GM23338 (cell line): ENCODE data around the gene SEPTIN11. TPM values are rescaled to one million over a fixed set of nuclear protein-coding genes. Genes with fewer than 3 reads are reported as not detected.

Source experiments
- ATAC-seq: fragments of 200-7000 bp; cut with Tn5 transposase; 3 replicates; pipeline ENCODE4 v1.9.1; 2020
- DNase-seq: peaks from one replicate; pipeline ENCODE4 v3.0.0-alpha.2; 2015; ENCODE audit warnings: low spot score
- H2AFZ ChIP-seq: fragments of 200-600 bp; sonication (generic); 2 replicates; pipeline ENCODE4 v1.8.0; 2016; ENCODE audit warnings: antibody characterized with exemption, mild to moderate bottlenecking, moderate library complexity
- H3F3A ChIP-seq: fragments of 200-600 bp; sonication (generic); replicated peaks from 2 replicates; pipeline ENCODE4 v1.8.0; 2017; ENCODE audit warnings: antibody characterized with exemption, mixed run types, low read depth
- H3K27ac ChIP-seq: fragments of 200-600 bp; sonication (generic); 2 replicates; pipeline ENCODE4 v1.6.1; 2016; ENCODE audit warnings: low read depth
- H3K27me3 ChIP-seq: fragments of 200-600 bp; sonication (generic); 2 replicates; pipeline ENCODE4 v1.8.0; 2016; ENCODE audit warnings: mild to moderate bottlenecking, mixed run types, moderate library complexity; ENCODE audit not compliant: insufficient read depth
- H3K36me3 ChIP-seq: fragments of 200-600 bp; sonication (generic); 2 replicates; pipeline ENCODE4 v1.8.0; 2016; ENCODE audit warnings: mild to moderate bottlenecking; ENCODE audit not compliant: insufficient read depth
- H3K4me1 ChIP-seq: fragments of 200-600 bp; sonication (generic); 2 replicates; pipeline ENCODE4 v1.8.0; 2016; ENCODE audit warnings: mild to moderate bottlenecking, moderate library complexity; ENCODE audit not compliant: insufficient read depth
- H3K4me2 ChIP-seq: fragments of 200-600 bp; sonication (generic); 2 replicates; pipeline ENCODE4 v1.7.1; 2017; ENCODE audit warnings: mixed run types
- H3K4me3 ChIP-seq: fragments of 200-600 bp; sonication (generic); 2 replicates; pipeline ENCODE4 v1.6.1; 2016; ENCODE audit warnings: mixed run types
- H3K79me2 ChIP-seq: fragments of 200-600 bp; sonication (generic); replicated peaks from 2 replicates; pipeline ENCODE4 v1.8.0; 2017; ENCODE audit warnings: mild to moderate bottlenecking; ENCODE audit not compliant: insufficient read depth
- H3K9me2 ChIP-seq: fragments of 200-600 bp; sonication (generic); 2 replicates; pipeline ENCODE4 v1.8.0; 2017; ENCODE audit not compliant: insufficient read depth
- H4K20me1 ChIP-seq: fragments of 200-600 bp; sonication (generic); replicated peaks from 2 replicates; pipeline ENCODE4 v1.8.0; 2017; ENCODE audit warnings: mild to moderate bottlenecking; ENCODE audit not compliant: insufficient read depth
- H3K27ac Mint-ChIP-seq: 2 replicates; pipeline ENCODE4 v1.8.0; 2020; ENCODE audit warnings: inconsistent platforms, mild to moderate bottlenecking, moderate library complexity, mixed read lengths
- H3K27me3 Mint-ChIP-seq: 3 replicates; pipeline ENCODE4 v1.8.0; 2022; ENCODE audit warnings: low read depth, mild to moderate bottlenecking, moderate library complexity, mixed read lengths, inconsistent platforms; ENCODE audit not compliant: insufficient read depth, poor library complexity
- H3K36me3 Mint-ChIP-seq: 3 replicates; pipeline ENCODE4 v1.8.0; 2021; ENCODE audit warnings: low read depth, mild to moderate bottlenecking, inconsistent platforms, moderate library complexity, mixed read lengths
- H3K4me1 Mint-ChIP-seq: 3 replicates; pipeline ENCODE4 v1.8.0; 2020; ENCODE audit warnings: mild to moderate bottlenecking, inconsistent platforms, mixed read lengths
- H3K4me3 Mint-ChIP-seq: 3 replicates; pipeline ENCODE4 v1.8.0; 2021; ENCODE audit warnings: moderate library complexity, mild to moderate bottlenecking, inconsistent platforms, mixed read lengths
- H3K9me3 Mint-ChIP-seq: 3 replicates; pipeline ENCODE4 v1.8.0; 2020; ENCODE audit warnings: moderate library complexity, mild to moderate bottlenecking, inconsistent platforms, mixed read lengths
- CREB1 ChIP-seq: fragments of 250-450 bp; sonication (Bioruptor Pico); IDR thresholded peaks from 2 replicates; pipeline ENCODE4 v1.5.0; 2020; ENCODE audit warnings: low read depth, mild to moderate bottlenecking, moderate library complexity
- EZH2 ChIP-seq: fragments of 200-600 bp; sonication (generic); IDR thresholded peaks from one replicate; pipeline ENCODE4 v1.8.0; 2017; ENCODE audit warnings: antibody characterized with exemption, mild to moderate bottlenecking, low read depth; ENCODE audit not compliant: unreplicated experiment
- EZH2phosphoT487 ChIP-seq: fragments of 200-600 bp; sonication (generic); IDR thresholded peaks from one replicate; pipeline ENCODE4 v1.8.1; 2018; ENCODE audit warnings: antibody characterized with exemption; ENCODE audit not compliant: unreplicated experiment
- JUNB ChIP-seq: IDR thresholded peaks from one replicate; pipeline ENCODE4 v1.6.1; 2016; ENCODE audit warnings: antibody characterized with exemption; ENCODE audit not compliant: unreplicated experiment
- NANOG ChIP-seq: IDR thresholded peaks from 2 replicates; pipeline ENCODE4 v1.6.1; 2016; ENCODE audit warnings: antibody characterized with exemption, borderline replicate concordance
- POLR2AphosphoS5 ChIP-seq: IDR thresholded peaks from 2 replicates; pipeline ENCODE4 v1.6.1; 2016; ENCODE audit warnings: antibody characterized with exemption, low read depth
- STAT1 ChIP-seq: IDR thresholded peaks from one replicate; pipeline ENCODE4 v1.6.1; 2016; ENCODE audit warnings: antibody characterized with exemption; ENCODE audit not compliant: unreplicated experiment
- ZNF114 ChIP-seq: fragments of 250-450 bp; sonication (Bioruptor Pico); IDR thresholded peaks from 2 replicates; pipeline ENCODE4 v1.5.0; 2020; ENCODE audit warnings: mild to moderate bottlenecking, moderate library complexity
- ZNF331 ChIP-seq: fragments of 250-450 bp; sonication (Bioruptor Pico); IDR thresholded peaks from 2 replicates; pipeline ENCODE4 v1.5.0; 2020; ENCODE audit warnings: low read depth, mild to moderate bottlenecking, moderate library complexity
- polyA plus RNA-seq: library from polyadenylated mRNA; unstranded; fragments of >200 nt; fragmentation: Nextera tagmentation; extraction: Ambion mirVana; gene quantifications from 2 replicates; pipeline ENCODE4 v1.2.1, GENCODE V29; 2016
- total RNA-seq: library from RNA; depleted of rRNA; stranded (reverse); fragments of >200 nt; shearing (Covaris generic); gene quantifications from 2 replicates; pipeline ENCODE4 v1.2.3, GENCODE V29; 2014
- TF ChIP-seq, protein P1 (sequence below), 2 experiments: fragments of 200-600 bp in 1 of 2; sonication (generic) in 1 of 2; conservative IDR thresholded peaks; 2 replicates each; pipeline versions ENCODE4 v1.5.1 to v1.6.1; 2016 to 2017; ENCODE audit warnings: antibody characterized with exemption in 2 of 2, low read depth in 2 of 2, mild to moderate bottlenecking in 2 of 2, moderate library complexity in 1 of 2
- TF ChIP-seq, protein P2 (sequence below): IDR thresholded peaks from one replicate; pipeline ENCODE4 v1.6.1; 2018; ENCODE audit warnings: antibody characterized with exemption; ENCODE audit not compliant: unreplicated experiment

The SEPTIN11 gene
- total and polyA plus RNA-seq, 2 experiments from 2014 or later = 80.0 to 81.6 TPM

- H3K36me3 Mint-ChIP-seq = no peaks in the 10 kb centered on the region
- Histone ChIP-seq H3K9me2 (no peaks in the 10 kb centered on the region), H3K27me3 (no peaks in the 10 kb centered on the region), H3K4me3 (no peak overlapping the region), H3K27ac (no peak overlapping the region), H2AFZ (no peak overlapping the region), H3K79me2 (no peaks in the 10 kb centered on the region), H3K4me1 (no peaks in the 10 kb centered on the region), H3F3A (no peaks in the 10 kb centered on the region), H4K20me1 (no peaks in the 10 kb centered on the region), H3K36me3 (no peaks in the 10 kb centered on the region), H3K4me2 (no peak overlapping the region)
- TF ChIP-seq ZNF114 (CRISPR knock-in tag) (no peak), NANOG (no peak), ZNF331 (no peak), STAT1 (no peak), JUNB (no peak)
- TF ChIP-seq, protein P1, sequence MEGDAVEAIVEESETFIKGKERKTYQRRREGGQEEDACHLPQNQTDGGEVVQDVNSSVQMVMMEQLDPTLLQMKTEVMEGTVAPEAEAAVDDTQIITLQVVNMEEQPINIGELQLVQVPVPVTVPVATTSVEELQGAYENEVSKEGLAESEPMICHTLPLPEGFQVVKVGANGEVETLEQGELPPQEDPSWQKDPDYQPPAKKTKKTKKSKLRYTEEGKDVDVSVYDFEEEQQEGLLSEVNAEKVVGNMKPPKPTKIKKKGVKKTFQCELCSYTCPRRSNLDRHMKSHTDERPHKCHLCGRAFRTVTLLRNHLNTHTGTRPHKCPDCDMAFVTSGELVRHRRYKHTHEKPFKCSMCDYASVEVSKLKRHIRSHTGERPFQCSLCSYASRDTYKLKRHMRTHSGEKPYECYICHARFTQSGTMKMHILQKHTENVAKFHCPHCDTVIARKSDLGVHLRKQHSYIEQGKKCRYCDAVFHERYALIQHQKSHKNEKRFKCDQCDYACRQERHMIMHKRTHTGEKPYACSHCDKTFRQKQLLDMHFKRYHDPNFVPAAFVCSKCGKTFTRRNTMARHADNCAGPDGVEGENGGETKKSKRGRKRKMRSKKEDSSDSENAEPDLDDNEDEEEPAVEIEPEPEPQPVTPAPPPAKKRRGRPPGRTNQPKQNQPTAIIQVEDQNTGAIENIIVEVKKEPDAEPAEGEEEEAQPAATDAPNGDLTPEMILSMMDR (conservative IDR thresholded peaks at IDR 0.05; ENCODE audit: low read depth in 2 of 2) = no peak
- TF ChIP-seq, protein P2, sequence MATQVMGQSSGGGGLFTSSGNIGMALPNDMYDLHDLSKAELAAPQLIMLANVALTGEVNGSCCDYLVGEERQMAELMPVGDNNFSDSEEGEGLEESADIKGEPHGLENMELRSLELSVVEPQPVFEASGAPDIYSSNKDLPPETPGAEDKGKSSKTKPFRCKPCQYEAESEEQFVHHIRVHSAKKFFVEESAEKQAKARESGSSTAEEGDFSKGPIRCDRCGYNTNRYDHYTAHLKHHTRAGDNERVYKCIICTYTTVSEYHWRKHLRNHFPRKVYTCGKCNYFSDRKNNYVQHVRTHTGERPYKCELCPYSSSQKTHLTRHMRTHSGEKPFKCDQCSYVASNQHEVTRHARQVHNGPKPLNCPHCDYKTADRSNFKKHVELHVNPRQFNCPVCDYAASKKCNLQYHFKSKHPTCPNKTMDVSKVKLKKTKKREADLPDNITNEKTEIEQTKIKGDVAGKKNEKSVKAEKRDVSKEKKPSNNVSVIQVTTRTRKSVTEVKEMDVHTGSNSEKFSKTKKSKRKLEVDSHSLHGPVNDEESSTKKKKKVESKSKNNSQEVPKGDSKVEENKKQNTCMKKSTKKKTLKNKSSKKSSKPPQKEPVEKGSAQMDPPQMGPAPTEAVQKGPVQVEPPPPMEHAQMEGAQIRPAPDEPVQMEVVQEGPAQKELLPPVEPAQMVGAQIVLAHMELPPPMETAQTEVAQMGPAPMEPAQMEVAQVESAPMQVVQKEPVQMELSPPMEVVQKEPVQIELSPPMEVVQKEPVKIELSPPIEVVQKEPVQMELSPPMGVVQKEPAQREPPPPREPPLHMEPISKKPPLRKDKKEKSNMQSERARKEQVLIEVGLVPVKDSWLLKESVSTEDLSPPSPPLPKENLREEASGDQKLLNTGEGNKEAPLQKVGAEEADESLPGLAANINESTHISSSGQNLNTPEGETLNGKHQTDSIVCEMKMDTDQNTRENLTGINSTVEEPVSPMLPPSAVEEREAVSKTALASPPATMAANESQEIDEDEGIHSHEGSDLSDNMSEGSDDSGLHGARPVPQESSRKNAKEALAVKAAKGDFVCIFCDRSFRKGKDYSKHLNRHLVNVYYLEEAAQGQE = no peak
- no peak for ATAC-seq
- DNase-seq = no peak
- no peaks in the 10 kb centered on the region for H3K4me1 Mint-ChIP-seq
- no peaks in the 10 kb centered on the region for H3K9me3 Mint-ChIP-seq
- H3K27ac Mint-ChIP-seq = no peak overlapping the region
- H3K27me3 Mint-ChIP-seq = no peaks in the 10 kb centered on the region
- H3K4me3 Mint-ChIP-seq = no peak overlapping the region
These were observed 18.9 kb upstream of the SEPTIN11 start for GRCh38 chr4:76930685-76931084.

- DNase-seq = no peak
- no peaks in the 10 kb centered on the region for H3K4me1 ChIP-seq
- no peak overlapping the region for H3K4me3 ChIP-seq
- no peaks in the 10 kb centered on the region for H3F3A ChIP-seq
- no peak overlapping the region for H2AFZ ChIP-seq
- H3K27me3 ChIP-seq = no peaks in the 10 kb centered on the region
- Mint-ChIP-seq H3K27ac (no peak overlapping the region), H3K27me3 (no peaks in the 10 kb centered on the region), H3K9me3 (no peaks in the 10 kb centered on the region), H3K4me3 (no peak overlapping the region), H3K4me1 (no peaks in the 10 kb centered on the region), H3K36me3 (no peaks in the 10 kb centered on the region)
- H3K79me2 ChIP-seq = no peaks in the 10 kb centered on the region
- no peak overlapping the region for H3K27ac ChIP-seq
- H3K9me2 ChIP-seq = no peaks in the 10 kb centered on the region
- H3K36me3 ChIP-seq = no peaks in the 10 kb centered on the region
- ATAC-seq = no peak
- no peaks in the 10 kb centered on the region for H4K20me1 ChIP-seq
- no peak overlapping the region for H3K4me2 ChIP-seq
- TF ChIP-seq NANOG (no peak), JUNB (no peak), CREB1 (CRISPR knock-in tag) (no peak), EZH2phosphoT487 (no peak), EZH2 (no peak), ZNF114 (CRISPR knock-in tag) (no peak), STAT1 (no peak), POLR2AphosphoS5 (no peak), ZNF331 (no peak)
- TF ChIP-seq, protein P1 (conservative IDR thresholded peaks at IDR 0.05; ENCODE audit: low read depth in 2 of 2) = no peak
- TF ChIP-seq, protein P2 = no peak
These were observed 18.5 kb upstream of the SEPTIN11 start for GRCh38 chr4:76931087-76931486.
